Astrocyte (in vitro differentiated cells and primary cell): ENCODE data around the gene GBF1.

Experiments used
- EZH2 ChIP-seq: IDR thresholded peaks from 2 replicates; pipeline ENCODE4 v1.6.1; 2012; ENCODE audit warnings: mild to moderate bottlenecking, low read length, inconsistent platforms; ENCODE audit not compliant: insufficient read depth
- TF ChIP-seq, protein P1 (sequence below): IDR thresholded peaks from 2 replicates; pipeline ENCODE4 v1.5.1; 2011; ENCODE audit warnings: low read depth, mild to moderate bottlenecking, inconsistent platforms, low read length, moderate library complexity; ENCODE audit not compliant: insufficient read depth

- TF ChIP-seq, protein P1, sequence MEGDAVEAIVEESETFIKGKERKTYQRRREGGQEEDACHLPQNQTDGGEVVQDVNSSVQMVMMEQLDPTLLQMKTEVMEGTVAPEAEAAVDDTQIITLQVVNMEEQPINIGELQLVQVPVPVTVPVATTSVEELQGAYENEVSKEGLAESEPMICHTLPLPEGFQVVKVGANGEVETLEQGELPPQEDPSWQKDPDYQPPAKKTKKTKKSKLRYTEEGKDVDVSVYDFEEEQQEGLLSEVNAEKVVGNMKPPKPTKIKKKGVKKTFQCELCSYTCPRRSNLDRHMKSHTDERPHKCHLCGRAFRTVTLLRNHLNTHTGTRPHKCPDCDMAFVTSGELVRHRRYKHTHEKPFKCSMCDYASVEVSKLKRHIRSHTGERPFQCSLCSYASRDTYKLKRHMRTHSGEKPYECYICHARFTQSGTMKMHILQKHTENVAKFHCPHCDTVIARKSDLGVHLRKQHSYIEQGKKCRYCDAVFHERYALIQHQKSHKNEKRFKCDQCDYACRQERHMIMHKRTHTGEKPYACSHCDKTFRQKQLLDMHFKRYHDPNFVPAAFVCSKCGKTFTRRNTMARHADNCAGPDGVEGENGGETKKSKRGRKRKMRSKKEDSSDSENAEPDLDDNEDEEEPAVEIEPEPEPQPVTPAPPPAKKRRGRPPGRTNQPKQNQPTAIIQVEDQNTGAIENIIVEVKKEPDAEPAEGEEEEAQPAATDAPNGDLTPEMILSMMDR = no peak
- TF ChIP-seq EZH2 = no peak
These were observed 109.1 kb downstream of the GBF1 start for GRCh38 chr10:102354451-102354850.
